GM23338 (cell line): Measurements from ENCODE around the gene GRIN2D.

ENCODE experiments used
- CREB1 ChIP-seq: fragments of 250-450 bp; sonication (Bioruptor Pico); IDR thresholded peaks from 2 replicates; pipeline ENCODE4 v1.5.0; 2020; ENCODE audit warnings: low read depth, mild to moderate bottlenecking, moderate library complexity
- EZH2 ChIP-seq: fragments of 200-600 bp; sonication (generic); IDR thresholded peaks from one replicate; pipeline ENCODE4 v1.8.0; 2017; ENCODE audit warnings: antibody characterized with exemption, mild to moderate bottlenecking, low read depth; ENCODE audit not compliant: unreplicated experiment
- JUNB ChIP-seq: IDR thresholded peaks from one replicate; pipeline ENCODE4 v1.6.1; 2016; ENCODE audit warnings: antibody characterized with exemption; ENCODE audit not compliant: unreplicated experiment
- TF ChIP-seq, protein P1 (sequence below), 2 experiments: fragments of 200-600 bp in 1 of 2; sonication (generic) in 1 of 2; conservative IDR thresholded peaks; 2 replicates each; pipeline versions ENCODE4 v1.5.1 to v1.6.1; 2016 to 2017; ENCODE audit warnings: antibody characterized with exemption in 2 of 2, low read depth in 2 of 2, mild to moderate bottlenecking in 2 of 2, moderate library complexity in 1 of 2

GRCh38 chr19:48424694-48425219 is 31.3 kb downstream of the GRIN2D start:
- TF ChIP-seq EZH2 (no peak), CREB1 (no peak), JUNB (no peak)
- TF ChIP-seq, protein P1, sequence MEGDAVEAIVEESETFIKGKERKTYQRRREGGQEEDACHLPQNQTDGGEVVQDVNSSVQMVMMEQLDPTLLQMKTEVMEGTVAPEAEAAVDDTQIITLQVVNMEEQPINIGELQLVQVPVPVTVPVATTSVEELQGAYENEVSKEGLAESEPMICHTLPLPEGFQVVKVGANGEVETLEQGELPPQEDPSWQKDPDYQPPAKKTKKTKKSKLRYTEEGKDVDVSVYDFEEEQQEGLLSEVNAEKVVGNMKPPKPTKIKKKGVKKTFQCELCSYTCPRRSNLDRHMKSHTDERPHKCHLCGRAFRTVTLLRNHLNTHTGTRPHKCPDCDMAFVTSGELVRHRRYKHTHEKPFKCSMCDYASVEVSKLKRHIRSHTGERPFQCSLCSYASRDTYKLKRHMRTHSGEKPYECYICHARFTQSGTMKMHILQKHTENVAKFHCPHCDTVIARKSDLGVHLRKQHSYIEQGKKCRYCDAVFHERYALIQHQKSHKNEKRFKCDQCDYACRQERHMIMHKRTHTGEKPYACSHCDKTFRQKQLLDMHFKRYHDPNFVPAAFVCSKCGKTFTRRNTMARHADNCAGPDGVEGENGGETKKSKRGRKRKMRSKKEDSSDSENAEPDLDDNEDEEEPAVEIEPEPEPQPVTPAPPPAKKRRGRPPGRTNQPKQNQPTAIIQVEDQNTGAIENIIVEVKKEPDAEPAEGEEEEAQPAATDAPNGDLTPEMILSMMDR (conservative IDR thresholded peaks at IDR 0.05; ENCODE audit: low read depth in 2 of 2) = no peak
